Fibroblast of skin of left quadriceps (primary cell): ENCODE data around the gene SKI.

Experiments
- DNase-seq, 2 experiments: peaks; one replicate each; pipeline ENCODE4 v3.0.0-alpha.2; 2013; ENCODE audit warnings: low read depth in 2 of 2

Gene SKI

DNA sequence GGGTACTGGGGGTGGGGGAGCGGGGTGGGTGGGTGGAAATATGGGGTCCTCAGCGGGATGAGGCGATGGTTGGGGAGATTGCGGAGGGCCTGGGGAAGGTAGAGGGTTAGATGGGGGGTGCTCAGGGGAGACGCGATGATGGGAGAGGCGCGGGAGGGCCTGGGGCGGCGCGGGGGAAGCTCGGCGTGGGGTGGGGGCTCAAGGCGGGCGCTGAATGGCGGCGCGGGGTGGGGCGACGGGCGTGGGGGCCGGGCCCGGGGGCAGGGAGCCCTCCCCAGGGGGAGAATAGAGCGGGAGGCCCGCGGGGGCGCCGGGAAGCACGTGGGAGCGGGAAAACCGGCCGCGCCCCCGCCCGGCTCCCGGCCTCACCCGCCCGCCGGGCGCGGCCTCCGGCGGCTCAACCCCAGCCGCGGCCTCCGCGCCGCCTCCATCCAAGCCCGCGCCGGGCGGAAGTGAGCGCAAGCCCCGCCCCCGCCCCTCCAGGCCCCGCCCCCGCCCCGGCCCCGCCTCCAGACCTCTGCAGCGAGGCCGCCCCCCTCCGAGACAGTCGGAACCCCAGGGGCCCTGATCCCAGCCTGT is 33.7 kb upstream of the SKI start, which contains the start of gene FAAP20:
TSS of gene FAAP20 (minus strand) at position 454 of the 579 bp plus-strand sequence. CDS start at position 431, 23 bp downstream.
- peak in 1 of 2 experiments; percentile 36 for DNase-seq

DNA sequence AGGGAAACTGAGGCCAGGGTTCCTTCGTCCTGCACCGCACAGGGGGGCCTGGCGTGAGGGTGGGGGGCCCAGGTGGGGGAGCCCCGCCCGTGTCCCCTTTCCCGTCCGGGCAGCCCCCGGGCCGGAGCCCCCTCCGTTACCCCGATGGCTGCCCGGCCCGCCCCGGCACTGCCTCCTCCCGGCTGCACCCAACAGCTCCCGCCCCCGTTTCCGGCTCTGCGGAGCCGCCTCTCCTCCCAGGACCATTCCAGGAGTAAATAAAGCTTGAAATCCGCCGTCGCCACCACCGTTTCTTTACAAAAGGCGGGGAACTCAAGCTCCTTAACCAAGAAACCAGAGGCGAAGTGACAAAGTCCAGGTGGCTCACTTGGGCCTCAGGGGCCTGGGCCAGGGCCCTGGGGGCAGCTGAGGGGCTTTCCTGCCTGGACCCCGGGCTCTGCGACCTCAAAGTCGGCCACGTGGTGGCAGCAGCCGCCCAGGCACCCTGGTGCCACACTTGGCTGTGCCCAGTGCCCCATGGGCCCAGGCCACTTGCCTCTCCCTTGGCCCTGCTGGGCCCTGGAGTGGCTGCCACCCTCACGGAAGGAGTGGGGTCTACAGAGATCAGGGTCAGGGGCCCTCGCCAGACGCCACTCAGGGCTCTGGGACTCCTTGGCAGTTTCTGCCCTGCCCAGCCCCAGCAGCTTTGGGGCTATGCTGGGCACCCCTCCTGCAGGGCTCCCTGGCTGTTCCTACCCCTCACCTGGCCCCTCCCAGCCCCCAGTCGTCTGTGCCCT is 33.0 kb upstream of the SKI start:
- peak; percentile 67 to 72 for DNase-seq

DNA sequence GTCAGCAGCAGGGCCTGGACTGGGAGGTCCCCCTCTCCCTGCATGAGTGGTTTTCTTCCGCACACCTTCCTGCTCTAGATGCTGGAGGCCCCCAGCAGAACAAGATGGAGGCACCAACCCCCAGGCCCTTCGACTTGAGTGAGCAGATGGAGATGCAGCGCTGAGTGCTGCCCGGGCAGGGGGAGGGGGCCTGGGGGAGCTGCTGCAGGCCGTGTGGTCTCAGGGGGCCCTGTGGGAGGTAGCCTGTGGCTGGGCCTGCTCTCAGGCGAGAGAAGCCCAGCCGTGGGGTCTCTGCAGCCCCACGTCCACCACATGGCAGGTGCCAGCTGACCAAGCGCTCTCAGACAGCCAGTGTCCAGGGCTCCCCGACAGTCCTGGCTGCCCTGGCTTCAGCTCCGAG is 32.3 kb upstream of the SKI start:
- no peak for DNase-seq

DNA sequence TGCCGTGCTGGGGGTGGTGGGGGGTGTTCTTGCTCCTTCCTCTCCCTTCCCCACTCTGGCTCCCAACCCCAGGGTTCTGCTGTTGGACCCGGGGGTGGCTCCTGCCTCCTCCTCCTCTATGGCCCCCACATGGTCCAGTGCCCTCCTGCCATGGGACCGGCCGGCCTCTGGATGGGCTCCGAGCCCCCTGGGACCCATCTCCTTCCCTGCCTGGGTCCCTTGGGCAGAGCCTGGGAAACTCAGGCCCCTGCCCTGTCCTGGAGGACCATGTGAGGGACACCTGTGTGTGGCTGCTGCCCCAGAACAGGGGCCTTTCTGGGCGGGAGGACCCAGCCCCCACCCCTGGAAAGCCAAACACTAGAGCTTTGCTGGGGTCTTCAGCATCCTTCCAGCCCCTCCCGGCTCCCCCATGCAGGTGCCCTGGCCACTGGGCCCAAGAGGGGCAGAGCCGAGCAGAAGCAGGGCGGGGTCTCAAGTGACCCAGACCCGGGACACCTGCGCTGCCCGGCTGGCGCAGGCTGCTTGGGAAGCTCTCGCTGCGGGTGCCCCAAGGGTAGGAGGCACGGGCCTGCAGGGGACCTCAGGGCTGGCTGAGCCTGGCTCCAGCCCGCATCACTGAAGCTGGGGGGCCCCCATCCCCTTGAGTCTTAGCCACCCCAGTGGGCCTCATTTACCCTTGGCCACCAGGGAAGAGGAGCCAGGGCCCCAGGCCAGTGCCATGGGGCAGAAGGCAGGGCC is 31.0 kb upstream of the SKI start:
- no peak for DNase-seq

DNA sequence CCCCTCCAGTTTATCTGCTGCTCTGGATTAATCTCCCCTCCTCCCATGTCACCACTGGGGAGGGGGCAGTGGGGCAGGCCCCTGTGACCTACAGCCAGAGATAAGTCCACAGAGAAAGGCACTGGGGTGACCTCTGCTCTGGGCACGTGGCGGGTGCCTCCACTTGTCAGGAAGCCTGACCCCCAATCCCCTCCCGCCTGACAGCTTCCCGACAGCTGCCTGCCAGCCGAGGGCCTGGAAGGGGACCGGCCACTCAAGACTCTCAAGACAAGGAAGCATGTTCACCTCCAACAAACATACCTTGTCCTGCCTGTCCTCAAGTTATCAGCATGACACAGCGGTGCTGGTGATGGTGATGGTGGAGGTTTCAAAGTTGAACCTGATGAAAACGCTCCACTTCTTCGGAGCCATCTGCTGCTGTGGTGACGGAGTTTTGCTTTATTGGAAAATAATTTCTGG is 30.4 kb upstream of the SKI start:
- no peak for DNase-seq

DNA sequence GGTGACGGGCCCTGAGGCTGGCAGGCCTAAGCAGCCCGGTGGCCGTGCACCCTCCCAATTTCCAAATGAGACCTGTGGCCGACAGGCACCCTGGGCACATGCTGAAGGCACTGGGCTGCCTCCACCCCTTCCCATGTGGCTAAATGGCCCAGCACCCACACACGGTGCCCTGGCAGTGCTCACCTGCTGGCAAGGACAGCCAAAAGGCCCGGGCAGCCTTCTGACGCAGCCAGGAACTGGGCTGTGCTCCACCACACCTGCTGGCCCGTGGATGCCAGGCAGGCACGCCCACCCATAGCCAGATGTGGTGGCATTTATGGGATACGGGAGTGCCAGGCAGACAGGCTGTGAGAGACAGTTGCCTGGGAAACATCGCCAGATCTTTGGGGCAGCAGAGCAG is 29.5 kb upstream of the SKI start:
- no peak for DNase-seq

GRCh38 chr1:2199042-2199810 is 28.9 kb upstream of the SKI start:
- peak; percentile 78 to 80 for DNase-seq

DNA sequence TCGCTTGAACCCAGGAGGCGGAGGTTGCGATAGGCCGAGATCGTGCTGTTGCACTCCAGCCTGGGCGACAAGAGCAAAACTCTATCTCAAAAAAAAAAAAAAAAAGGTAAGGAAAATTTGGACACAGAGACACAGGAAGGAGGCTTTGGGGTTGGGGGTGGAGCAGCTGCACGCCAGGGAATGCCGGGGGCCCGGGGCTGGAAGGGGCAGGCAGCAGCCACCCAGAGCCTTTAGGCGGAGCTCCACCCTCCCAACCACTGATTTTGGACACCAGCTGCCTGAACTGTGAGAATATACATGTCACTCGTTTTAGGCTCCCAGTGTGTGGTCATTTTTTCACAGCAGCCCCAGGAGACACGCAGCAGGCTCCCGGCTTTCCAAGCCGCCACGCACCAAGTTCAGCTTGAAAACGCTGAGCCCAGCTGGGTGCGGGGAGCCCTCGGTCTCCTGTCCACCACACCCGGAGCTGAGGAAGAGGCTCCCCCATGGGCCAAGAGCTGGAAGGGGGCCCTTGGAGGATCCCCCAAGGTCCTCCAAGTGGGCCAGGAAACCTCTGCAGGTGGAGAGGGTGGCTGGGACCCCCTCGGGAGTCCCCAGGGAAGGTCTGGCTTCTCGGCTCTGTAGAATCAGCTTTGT is 27.7 kb upstream of the SKI start:
- no peak for DNase-seq

- DNase-seq = no peak
These were observed 27.1 kb upstream of the SKI start for GRCh38 chr1:2201062-2201461.

- DNase-seq = no peak
These were observed 26.0 kb upstream of the SKI start for GRCh38 chr1:2202008-2202575.

DNA sequence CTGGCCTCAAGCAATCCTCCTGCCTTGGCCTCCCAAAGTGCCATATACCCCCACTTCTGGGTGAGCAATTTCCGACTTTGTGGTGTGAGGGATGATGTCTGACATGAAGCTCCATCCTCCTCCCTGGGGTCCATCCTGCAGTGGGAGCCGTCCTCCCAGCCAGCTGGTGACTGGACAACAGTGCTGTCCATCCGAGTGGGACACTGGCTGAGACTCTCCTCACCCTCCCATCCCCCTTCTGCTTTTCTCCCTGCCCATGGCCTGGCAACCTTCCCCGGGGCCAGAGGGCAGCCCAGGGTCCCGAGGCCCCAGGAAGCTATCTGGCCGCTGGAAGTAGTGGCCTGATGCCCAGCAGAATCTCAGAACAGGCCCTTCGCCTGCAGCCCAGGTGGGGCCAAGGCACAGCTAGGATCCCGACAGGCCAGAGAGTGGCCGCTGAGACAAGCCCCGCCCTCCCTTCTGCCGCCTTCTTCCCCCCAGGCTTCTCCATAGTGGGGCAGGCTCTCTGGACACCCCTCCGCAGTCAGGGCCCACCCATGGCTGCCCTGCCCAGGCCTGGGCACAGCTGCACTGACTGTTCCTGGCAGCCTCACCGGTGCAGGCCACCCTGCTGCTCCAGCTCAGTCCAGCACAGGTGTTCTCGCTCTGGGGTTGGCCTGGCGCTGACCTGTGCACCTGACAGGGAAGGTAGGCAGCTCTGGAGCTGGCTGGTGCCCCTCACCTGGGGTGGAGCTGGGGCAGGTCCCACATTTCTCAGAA is 25.1 kb upstream of the SKI start:
- no peak for DNase-seq

GRCh38 chr1:2203671-2204414 is 24.3 kb upstream of the SKI start:
- no peak for DNase-seq

DNA sequence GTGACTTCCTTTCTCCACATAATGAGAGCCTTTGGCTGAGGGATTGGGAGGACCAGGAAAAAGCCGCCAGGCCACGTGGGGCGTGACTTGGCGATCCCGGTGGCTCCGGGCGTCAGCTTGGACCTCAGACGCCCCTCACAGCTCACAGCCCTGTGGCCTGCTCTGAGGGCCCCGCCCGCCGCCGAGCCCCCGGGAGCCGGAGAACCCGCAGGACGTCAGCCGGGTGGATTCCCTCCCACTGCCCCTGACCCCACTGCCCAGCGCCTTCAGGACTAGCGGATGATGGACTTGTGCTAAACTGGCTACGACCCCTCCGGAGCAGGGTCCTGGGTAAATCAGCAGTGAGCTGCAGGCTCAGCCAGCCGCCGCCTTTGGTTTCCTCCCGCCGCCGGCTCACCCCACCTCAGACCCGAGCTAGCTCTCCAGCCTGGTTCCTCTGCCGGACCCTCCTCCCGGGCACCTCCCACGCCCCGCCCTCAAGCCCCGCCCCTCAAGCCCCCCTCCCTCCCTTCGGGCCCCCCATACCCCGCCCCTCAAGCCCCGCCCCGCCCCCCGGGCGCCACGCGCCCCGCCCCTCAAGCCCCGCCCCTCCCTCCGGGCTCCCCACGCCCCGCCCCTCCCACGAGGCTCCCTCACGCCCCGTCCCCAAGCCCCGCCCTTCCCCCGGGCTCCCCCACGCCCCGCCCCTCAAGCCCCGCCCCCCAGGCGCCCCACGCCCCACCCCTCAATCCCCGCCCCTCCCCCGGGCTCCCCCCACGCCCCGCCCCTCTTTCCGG is 23.5 kb upstream of the SKI start:
- no peak for DNase-seq

- DNase-seq = peak; percentile 84 to 86
These were observed 22.7 kb upstream of the SKI start for GRCh38 chr1:2205191-2205952.

DNA sequence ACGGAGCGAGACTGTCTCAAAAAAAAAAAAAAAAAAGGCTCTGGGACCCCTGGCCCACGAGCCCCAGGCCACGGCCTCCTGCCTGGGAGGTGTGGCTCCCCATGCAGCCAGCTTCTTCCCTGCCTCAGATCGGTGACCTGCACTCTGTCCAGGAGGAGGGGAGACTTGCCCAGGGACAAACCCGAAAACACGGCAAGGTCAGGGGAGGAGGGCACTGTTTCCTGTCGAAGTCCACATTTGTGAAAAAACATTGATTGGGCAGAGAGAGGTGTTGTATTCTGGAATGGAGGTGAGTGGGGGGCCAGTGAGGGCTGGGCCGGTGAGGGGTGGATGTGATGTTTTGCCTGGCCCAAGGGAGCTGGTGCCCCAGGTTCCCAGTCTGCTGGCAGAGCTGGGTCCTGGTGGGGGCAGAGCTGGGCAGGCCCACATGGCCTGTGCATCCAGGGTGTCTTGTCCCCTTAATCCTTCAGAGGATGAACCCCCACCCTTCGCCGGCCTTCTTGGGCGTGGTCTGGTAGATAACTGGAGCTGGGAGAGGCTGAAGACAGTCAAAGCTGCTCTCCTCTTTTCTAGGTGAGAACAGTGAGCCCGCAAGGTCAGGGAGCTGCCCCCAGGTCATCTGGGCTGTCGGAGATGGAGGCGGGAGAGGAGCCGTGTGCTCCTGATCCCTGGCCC is 21.2 kb upstream of the SKI start:
- no peak for DNase-seq

- DNase-seq = no peak
These were observed 19.5 kb upstream of the SKI start for GRCh38 chr1:2208309-2209239.
